ENCODE measurements around the gene CAV2.
"Not testable (repeated sequence)": the region's sequence is repeated elsewhere in the genome, so short reads cannot be mapped to it uniquely, and the experiment has no call there.

Gene CAV2

DNA sequence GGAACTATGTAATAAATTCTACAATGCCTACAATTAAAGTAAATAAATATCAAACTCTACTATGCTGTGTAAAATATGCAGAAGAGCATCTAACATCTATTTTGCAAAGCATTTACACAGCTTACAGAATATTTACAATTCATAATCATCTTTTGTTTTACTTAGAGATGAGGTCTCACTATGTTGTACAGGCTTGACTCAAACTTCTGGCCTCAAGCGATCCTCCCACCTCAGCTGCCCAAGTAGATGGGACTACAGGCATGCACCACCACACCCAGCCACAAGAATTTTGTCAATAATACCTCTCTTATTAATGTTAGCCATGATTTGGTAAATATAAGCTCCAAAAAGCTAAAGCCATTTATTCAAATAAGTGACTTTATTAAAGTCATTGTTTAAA lies 21.9 kb upstream of the CAV2 start:
- intact Hi-C loops (cut with DNase I; ENCODE audit: low total_unique reads), result no loop called here
- H3K4me1 ChIP-seq, result peaks cover 0 to 5% (median 2%) of the 10 kb centered on the region in 4 donors
- H3K9me3 ChIP-seq, result no peaks in the 10 kb centered on the region
- H3K4me3 ChIP-seq, result no peak overlapping the region
- no peak for DNase-seq
- H3K36me3 ChIP-seq, result no peaks in the 10 kb centered on the region
- H3K27me3 ChIP-seq, result no peaks in the 10 kb centered on the region
- TF ChIP-seq, protein P1, sequence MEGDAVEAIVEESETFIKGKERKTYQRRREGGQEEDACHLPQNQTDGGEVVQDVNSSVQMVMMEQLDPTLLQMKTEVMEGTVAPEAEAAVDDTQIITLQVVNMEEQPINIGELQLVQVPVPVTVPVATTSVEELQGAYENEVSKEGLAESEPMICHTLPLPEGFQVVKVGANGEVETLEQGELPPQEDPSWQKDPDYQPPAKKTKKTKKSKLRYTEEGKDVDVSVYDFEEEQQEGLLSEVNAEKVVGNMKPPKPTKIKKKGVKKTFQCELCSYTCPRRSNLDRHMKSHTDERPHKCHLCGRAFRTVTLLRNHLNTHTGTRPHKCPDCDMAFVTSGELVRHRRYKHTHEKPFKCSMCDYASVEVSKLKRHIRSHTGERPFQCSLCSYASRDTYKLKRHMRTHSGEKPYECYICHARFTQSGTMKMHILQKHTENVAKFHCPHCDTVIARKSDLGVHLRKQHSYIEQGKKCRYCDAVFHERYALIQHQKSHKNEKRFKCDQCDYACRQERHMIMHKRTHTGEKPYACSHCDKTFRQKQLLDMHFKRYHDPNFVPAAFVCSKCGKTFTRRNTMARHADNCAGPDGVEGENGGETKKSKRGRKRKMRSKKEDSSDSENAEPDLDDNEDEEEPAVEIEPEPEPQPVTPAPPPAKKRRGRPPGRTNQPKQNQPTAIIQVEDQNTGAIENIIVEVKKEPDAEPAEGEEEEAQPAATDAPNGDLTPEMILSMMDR (IDR thresholded peaks at IDR 0.05), result no peak
- H3K27ac ChIP-seq, result no peak overlapping the region

DNA sequence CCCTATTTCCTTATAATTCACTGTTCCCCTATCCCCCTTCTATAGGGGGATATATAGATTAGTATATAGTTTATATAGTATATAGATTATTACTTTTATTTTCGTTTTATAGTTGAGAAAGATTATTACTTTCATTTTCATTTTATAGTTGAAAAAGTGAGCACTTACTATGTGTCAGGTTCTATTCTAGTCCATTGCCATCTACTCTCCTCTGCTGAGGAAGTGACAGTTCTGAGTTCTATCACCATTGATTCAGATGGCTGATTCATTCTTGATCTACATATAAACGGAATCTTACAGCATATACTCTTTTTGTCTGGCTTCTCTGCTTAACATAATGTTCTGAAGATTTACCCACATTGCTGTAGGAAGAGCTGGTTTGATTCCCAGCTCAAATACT lies 20.7 kb upstream of the CAV2 start:
- peaks cover 0 to 13% (median 0%) of the 10 kb centered on the region in 4 donors for H3K4me1 ChIP-seq
- no peak overlapping the region for H3K27ac ChIP-seq
- H3K4me3 ChIP-seq, result no peak overlapping the region
- no peaks in the 10 kb centered on the region for H3K9me3 ChIP-seq
- TF ChIP-seq, protein P1 (IDR thresholded peaks at IDR 0.05), result no peak
- H3K27me3 ChIP-seq, result no peaks in the 10 kb centered on the region
- no peaks in the 10 kb centered on the region for H3K36me3 ChIP-seq
- no peak for DNase-seq
- intact Hi-C loops (cut with DNase I; ENCODE audit: low total_unique reads), result no loop called here

DNA sequence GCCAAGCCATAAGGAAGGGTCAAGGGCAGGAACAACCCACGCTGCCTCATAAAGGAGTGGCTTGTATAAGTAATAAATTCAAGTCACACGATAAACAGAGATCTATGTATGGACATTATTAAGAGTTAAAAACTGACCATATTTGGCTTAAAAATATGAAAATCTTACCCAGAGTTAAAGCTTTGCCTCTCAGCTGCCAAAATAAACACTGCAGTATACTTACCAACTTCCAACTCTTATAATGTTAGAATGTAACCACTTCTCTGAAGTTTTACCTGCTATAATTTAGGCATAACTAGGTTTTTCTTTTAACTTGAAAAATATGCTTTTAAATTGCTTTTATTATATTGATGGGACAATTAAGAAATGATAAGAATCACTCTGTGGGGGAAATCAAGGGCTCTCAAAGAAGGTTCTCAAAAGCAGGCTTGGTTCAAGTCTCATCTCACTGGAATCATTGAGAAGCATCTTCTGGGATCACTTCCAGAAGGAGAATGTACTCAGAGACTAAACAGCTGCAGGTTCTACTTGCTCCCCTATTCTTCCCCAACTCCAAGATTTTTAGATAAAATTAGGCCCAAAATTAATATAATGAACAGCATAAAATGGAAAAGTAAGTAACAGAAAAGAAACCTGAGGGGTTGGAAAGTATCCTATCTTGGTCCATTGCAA lies 16.1 kb upstream of the CAV2 start:
- Histone ChIP-seq H3K4me1 (peaks cover 0 to 31% (median 2%) of the 10 kb centered on the region in 4 donors), H3K27me3 (no peaks in the 10 kb centered on the region), H3K9me3 (no peaks in the 10 kb centered on the region), H3K4me3 (no peak overlapping the region), H3K36me3 (no peaks in the 10 kb centered on the region), H3K27ac (no peak overlapping the region)
- intact Hi-C loops (cut with DNase I; ENCODE audit: low total_unique reads), result no loop called here
- TF ChIP-seq, protein P1 (IDR thresholded peaks at IDR 0.05), result no peak
- no peak for DNase-seq

DNA sequence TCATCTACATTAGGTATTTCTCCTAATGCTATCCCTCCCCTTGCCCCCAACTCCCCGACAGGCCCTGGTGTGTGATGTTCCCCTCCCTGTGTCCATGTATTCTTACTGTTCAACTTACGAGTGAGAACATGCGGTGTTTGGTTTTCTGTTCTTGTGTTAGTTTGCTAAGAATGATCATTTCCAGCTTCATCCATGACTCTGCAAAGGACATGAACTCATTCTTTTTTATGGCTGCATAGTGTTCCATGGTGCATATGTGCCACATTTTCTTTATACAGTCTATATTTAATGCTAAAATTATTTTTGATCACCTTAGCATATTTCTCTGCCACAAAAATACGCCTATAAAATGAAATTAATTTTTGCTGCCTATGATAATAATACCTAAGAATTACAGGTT lies 15.1 kb upstream of the CAV2 start:
- DNase-seq; H3K36me3 ChIP-seq; H3K27ac ChIP-seq; H3K4me3 ChIP-seq; intact Hi-C loops (cut with DNase I; ENCODE audit: low total_unique reads); H3K9me3 ChIP-seq; H3K27me3 ChIP-seq: not testable (repeated sequence)
- H3K4me1 ChIP-seq, result peaks cover 0 to 39% (median 2%) of the 10 kb centered on the region in 4 donors

DNA sequence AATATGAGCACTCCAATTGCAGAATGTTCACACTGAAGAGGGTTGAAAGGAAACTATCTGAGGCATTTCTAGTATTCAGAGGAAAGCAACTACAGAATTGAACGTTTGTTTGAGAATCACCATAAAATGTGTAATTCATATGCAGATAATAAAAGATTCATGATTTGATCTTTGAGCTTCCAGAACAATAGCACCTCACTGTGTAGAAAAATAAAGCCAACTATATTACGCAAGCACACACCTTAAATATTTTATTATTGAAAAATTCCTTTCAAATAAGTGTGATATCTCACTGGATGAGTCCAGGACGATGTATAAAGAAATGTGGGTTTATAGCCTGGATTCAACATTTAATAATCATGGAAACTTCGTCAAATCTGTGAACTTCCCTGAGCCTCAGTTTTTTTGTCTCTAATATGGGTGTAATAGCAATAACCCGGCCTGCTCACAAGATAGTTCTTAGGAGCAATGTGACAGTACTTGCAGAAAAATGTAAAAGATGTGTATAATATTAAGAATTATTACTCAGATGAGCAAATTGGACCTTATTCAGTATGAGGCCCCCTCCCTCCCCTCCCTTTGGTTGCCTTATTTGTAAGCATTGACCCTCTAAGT lies 11.5 kb upstream of the CAV2 start:
- H3K27me3 ChIP-seq, result no peaks in the 10 kb centered on the region
- intact Hi-C loops (cut with DNase I; ENCODE audit: low total_unique reads), result no loop called here

DNA sequence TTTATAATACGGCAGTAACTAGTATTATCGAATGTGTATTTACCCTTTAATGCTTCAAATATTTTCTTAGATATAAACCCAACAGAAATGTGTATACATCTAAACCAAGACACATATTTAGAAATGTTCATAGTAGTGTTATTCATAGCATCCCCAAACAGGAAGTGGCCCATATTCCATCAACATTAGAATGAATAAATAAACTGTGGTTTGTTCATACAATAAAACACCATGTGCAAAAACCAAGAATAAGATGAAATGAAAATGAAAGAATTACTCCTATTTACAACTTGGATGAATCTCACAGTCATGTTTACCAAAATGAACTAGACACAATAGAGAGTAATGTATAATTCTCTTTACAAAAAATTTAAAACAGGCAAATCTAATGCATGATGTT lies 9.2 kb upstream of the CAV2 start:
- no peaks in the 10 kb centered on the region for H3K9me3 ChIP-seq
- intact Hi-C loops (cut with DNase I; ENCODE audit: low total_unique reads), result loop anchor here (5.0 kb wide), 1 partner anchor 43 kb away; no protein-coding TSS in a partner anchor
- TF ChIP-seq, protein P1 (IDR thresholded peaks at IDR 0.05), result no peak
- H3K36me3 ChIP-seq, result no peaks in the 10 kb centered on the region
- H3K27me3 ChIP-seq, result no peaks in the 10 kb centered on the region
- no peak for DNase-seq
- H3K4me3 ChIP-seq, result no peak overlapping the region
- H3K27ac ChIP-seq, result peak overlapping the region; percentile 67 to 98
- peaks cover 0 to 83% (median 29%) of the 10 kb centered on the region in 4 donors for H3K4me1 ChIP-seq

More for the DNA sequence above, 11.5 kb upstream of the CAV2 start:
- H3K9me3 ChIP-seq, result no peaks in the 10 kb centered on the region
- H3K36me3 ChIP-seq, result no peaks in the 10 kb centered on the region
- TF ChIP-seq, protein P1 (IDR thresholded peaks at IDR 0.05), result no peak
- H3K27ac ChIP-seq, result peak overlapping the region in 1 of 2 donors; percentile 98
- H3K4me3 ChIP-seq, result no peak overlapping the region
- no peak for DNase-seq
- peaks cover 0 to 71% (median 21%) of the 10 kb centered on the region in 4 donors for H3K4me1 ChIP-seq
